ENCODE data around the gene NCKAP5L. TPM values are rescaled to one million over a fixed set of nuclear protein-coding genes. Genes with fewer than 3 reads are reported as not detected.

Gene NCKAP5L
- total and polyA plus RNA-seq, 2 experiments from 2014 or later, result 10.2 to 37.0 TPM

DNA sequence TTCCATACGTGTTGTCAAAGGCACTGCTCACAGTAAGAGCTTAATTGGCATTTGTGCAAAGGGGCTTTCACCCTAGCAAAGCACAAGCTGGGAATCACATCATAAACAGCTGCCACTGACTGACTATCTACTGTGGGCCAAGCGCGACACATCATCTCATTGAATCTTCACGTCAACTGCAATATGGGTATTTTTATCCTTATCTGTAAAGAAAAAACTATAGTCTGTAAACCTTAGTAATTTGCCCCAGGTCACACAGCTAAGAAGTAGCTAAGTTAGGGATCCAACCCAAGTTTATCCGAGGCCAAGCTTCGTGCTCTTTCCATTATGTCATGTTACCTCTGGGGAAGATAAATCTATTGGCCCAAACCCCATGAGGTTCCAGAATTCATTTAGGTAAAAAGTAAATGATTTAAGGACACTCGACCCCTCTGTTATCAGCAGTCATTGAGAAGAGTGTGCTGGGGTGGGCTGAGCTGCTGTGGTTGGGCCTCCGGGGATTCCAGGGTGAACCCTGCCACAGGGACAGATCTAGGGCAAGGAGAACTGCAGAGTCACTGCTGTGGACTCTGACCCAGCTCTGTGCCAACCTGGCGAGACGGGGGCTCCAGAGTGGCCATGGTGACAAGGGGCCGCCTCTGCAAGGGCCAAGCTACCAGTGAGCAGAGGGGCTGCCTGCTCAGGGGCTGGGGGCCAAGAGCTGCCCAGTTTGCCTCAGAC lies 27.6 kb downstream of the NCKAP5L start (continued):
- TF ChIP-seq, protein P1, sequence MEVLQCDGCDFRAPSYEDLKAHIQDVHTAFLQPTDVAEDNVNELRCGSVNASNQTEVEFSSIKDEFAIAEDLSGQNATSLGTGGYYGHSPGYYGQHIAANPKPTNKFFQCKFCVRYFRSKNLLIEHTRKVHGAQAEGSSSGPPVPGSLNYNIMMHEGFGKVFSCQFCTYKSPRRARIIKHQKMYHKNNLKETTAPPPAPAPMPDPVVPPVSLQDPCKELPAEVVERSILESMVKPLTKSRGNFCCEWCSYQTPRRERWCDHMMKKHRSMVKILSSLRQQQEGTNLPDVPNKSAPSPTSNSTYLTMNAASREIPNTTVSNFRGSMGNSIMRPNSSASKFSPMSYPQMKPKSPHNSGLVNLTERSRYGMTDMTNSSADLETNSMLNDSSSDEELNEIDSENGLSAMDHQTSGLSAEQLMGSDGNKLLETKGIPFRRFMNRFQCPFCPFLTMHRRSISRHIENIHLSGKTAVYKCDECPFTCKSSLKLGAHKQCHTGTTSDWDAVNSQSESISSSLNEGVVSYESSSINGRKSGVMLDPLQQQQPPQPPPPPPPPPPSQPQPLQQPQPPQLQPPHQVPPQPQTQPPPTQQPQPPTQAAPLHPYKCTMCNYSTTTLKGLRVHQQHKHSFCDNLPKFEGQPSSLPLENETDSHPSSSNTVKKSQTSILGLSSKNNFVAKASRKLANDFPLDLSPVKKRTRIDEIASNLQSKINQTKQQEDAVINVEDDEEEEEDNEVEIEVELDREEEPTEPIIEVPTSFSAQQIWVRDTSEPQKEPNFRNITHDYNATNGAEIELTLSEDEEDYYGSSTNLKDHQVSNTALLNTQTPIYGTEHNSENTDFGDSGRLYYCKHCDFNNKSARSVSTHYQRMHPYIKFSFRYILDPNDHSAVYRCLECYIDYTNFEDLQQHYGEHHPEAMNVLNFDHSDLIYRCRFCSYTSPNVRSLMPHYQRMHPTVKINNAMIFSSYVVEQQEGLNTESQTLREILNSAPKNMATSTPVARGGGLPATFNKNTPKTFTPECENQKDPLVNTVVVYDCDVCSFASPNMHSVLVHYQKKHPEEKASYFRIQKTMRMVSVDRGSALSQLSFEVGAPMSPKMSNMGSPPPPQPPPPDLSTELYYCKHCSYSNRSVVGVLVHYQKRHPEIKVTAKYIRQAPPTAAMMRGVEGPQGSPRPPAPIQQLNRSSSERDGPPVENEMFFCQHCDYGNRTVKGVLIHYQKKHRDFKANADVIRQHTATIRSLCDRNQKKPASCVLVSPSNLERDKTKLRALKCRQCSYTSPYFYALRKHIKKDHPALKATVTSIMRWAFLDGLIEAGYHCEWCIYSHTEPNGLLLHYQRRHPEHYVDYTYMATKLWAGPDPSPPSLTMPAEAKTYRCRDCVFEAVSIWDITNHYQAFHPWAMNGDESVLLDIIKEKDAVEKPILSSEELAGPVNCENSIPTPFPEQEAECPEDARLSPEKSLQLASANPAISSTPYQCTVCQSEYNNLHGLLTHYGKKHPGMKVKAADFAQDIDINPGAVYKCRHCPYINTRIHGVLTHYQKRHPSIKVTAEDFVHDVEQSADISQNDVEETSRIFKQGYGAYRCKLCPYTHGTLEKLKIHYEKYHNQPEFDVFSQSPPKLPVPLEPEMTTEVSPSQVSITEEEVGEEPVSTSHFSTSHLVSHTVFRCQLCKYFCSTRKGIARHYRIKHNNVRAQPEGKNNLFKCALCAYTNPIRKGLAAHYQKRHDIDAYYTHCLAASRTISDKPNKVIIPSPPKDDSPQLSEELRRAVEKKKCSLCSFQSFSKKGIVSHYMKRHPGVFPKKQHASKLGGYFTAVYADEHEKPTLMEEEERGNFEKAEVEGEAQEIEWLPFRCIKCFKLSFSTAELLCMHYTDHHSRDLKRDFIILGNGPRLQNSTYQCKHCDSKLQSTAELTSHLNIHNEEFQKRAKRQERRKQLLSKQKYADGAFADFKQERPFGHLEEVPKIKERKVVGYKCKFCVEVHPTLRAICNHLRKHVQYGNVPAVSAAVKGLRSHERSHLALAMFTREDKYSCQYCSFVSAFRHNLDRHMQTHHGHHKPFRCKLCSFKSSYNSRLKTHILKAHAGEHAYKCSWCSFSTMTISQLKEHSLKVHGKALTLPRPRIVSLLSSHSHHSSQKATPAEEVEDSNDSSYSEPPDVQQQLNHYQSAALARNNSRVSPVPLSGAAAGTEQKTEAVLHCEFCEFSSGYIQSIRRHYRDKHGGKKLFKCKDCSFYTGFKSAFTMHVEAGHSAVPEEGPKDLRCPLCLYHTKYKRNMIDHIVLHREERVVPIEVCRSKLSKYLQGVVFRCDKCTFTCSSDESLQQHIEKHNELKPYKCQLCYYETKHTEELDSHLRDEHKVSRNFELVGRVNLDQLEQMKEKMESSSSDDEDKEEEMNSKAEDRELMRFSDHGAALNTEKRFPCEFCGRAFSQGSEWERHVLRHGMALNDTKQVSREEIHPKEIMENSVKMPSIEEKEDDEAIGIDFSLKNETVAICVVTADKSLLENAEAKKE (CRISPR knock-in tag; IDR thresholded peaks at IDR 0.05), result no peak

DNA sequence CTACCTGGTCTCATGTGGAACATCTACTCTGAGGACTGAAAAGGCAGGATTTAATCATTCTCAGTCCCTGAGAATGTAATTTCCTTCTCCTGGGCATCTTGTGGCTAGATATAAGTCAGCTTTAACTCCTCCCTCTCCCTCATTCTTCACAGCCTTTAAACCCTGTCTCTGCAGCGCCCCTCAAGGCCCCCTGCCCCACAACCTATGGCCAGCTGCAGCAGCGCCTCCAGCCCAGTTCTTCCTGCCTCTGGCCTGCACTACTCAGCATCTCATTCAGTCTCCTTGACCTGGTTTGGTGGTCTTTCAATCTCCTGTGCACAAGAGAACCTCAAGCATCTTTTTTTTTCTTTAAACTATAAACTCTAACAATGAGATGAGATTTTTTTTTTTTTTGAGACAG lies 29.3 kb downstream of the NCKAP5L start:
- H3K79me2 ChIP-seq (replicated peaks; ENCODE audit: insufficient read depth), result no peaks in the 10 kb centered on the region
- H2AFZ ChIP-seq, result no peak overlapping the region
- Mint-ChIP-seq H3K27ac (no peak overlapping the region), H3K9me3 (no peaks in the 10 kb centered on the region), H3K4me1 (no peaks in the 10 kb centered on the region), H3K27me3 (ENCODE audit: insufficient read depth, low read depth, poor library complexity) (peaks cover 9% of the 10 kb centered on the region), H3K36me3 (ENCODE audit: low read depth) (peaks cover 18% of the 10 kb centered on the region), H3K4me3 (no peak overlapping the region; the same call in 2 of the 3 replicates)
- H4K20me1 ChIP-seq (replicated peaks; ENCODE audit: insufficient read depth), result 0 out of 2 replicates have a peak, but pooled peaks cover 3% of the 10 kb centered on the region
- no peaks in the 10 kb centered on the region for H3K4me1 ChIP-seq (ENCODE audit: insufficient read depth)
- no peak overlapping the region for H3K4me3 ChIP-seq
- no peak for DNase-seq (ENCODE audit: low spot score)
- H3K27ac ChIP-seq (ENCODE audit: low read depth), result no peak overlapping the region
- no peaks in the 10 kb centered on the region for H3K27me3 ChIP-seq (ENCODE audit: insufficient read depth)
- no peaks in the 10 kb centered on the region for H3F3A ChIP-seq (replicated peaks; ENCODE audit: low read depth)
- no peak overlapping the region for H3K4me2 ChIP-seq
- H3K9me2 ChIP-seq (ENCODE audit: insufficient read depth), result no peaks in the 10 kb centered on the region
- H3K36me3 ChIP-seq (ENCODE audit: insufficient read depth), result no peaks in the 10 kb centered on the region
- peak; percentile 34 for ATAC-seq
- no peak for TF ChIP-seq NANOG (IDR thresholded peaks at IDR 0.05; ENCODE audit: borderline replicate concordance)
- TF ChIP-seq STAT1 (IDR thresholded peaks at IDR 0.05; ENCODE audit: unreplicated experiment), result no peak
- TF ChIP-seq EZH2 (IDR thresholded peaks at IDR 0.05; ENCODE audit: low read depth, unreplicated experiment), result no peak
- TF ChIP-seq, protein P1 (CRISPR knock-in tag; IDR thresholded peaks at IDR 0.05), result no peak
- no peak for TF ChIP-seq CREB1 (CRISPR knock-in tag; IDR thresholded peaks at IDR 0.05; ENCODE audit: low read depth)
- TF ChIP-seq, protein P2, sequence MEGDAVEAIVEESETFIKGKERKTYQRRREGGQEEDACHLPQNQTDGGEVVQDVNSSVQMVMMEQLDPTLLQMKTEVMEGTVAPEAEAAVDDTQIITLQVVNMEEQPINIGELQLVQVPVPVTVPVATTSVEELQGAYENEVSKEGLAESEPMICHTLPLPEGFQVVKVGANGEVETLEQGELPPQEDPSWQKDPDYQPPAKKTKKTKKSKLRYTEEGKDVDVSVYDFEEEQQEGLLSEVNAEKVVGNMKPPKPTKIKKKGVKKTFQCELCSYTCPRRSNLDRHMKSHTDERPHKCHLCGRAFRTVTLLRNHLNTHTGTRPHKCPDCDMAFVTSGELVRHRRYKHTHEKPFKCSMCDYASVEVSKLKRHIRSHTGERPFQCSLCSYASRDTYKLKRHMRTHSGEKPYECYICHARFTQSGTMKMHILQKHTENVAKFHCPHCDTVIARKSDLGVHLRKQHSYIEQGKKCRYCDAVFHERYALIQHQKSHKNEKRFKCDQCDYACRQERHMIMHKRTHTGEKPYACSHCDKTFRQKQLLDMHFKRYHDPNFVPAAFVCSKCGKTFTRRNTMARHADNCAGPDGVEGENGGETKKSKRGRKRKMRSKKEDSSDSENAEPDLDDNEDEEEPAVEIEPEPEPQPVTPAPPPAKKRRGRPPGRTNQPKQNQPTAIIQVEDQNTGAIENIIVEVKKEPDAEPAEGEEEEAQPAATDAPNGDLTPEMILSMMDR (conservative IDR thresholded peaks at IDR 0.05; ENCODE audit: low read depth in 2 of 2), result no peak
- no peak for TF ChIP-seq JUNB (IDR thresholded peaks at IDR 0.05; ENCODE audit: unreplicated experiment)

Data from GM23338 (cell line).